GM21528 (cell line): ENCODE data around the gene IGFBPL1.
"Not testable (repeated sequence)": the region's sequence is repeated elsewhere in the genome, so short reads cannot be mapped to it uniquely, and the experiment has no call there.

Experiments
- ATAC-seq: cut with Tn5 transposase; IDR thresholded peaks from one replicate; pipeline ENCODE4 v1.9.1; 2021; ENCODE audit warnings: mild to moderate bottlenecking, moderate library complexity; ENCODE audit not compliant: unreplicated experiment, low FRiP score

IGFBPL1 gene

GRCh38 chr9:38401994-38402393, 22.3 kb downstream of the IGFBPL1 start:
- ATAC-seq, result no peak

GRCh38 chr9:38399191-38399590, 25.1 kb downstream of the IGFBPL1 start:
- not testable (repeated sequence) for ATAC-seq

- ATAC-seq, result no peak
Measured at GRCh38 chr9:38396371-38396671, 27.9 kb downstream of the IGFBPL1 start.

GRCh38 chr9:38395653-38396370, 28.4 kb downstream of the IGFBPL1 start:
- ATAC-seq, result no peak

GRCh38 chr9:38394416-38394815, 29.8 kb downstream of the IGFBPL1 start:
- ATAC-seq, result no peak

- ATAC-seq, result peak; percentile 6
Measured at GRCh38 chr9:38393128-38393796, 31.0 kb downstream of the IGFBPL1 start.

GRCh38 chr9:38392235-38393127, 31.8 kb downstream of the IGFBPL1 start, which contains the start of gene ALDH1B1:
Gene ALDH1B1 (plus strand): TSS chr9:38392702. CDS start chr9:38395749, 3,047 bp downstream.
- peak; percentile 99 for ATAC-seq

- no peak for ATAC-seq
Measured at GRCh38 chr9:38391278-38392118, 32.8 kb downstream of the IGFBPL1 start.

- no peak for ATAC-seq
Measured at GRCh38 chr9:38390851-38391250, 33.4 kb downstream of the IGFBPL1 start.

GRCh38 chr9:38390442-38390841, 33.8 kb downstream of the IGFBPL1 start:
- ATAC-seq, result no peak

- no peak for ATAC-seq
Measured at GRCh38 chr9:38389313-38389712, 34.9 kb downstream of the IGFBPL1 start.

GRCh38 chr9:38388283-38389223, 35.7 kb downstream of the IGFBPL1 start:
- no peak for ATAC-seq

GRCh38 chr9:38387751-38388150, 36.5 kb downstream of the IGFBPL1 start:
- no peak for ATAC-seq

GRCh38 chr9:38387066-38387465, 37.2 kb downstream of the IGFBPL1 start:
- ATAC-seq, result no peak

GRCh38 chr9:38386319-38386895, 37.8 kb downstream of the IGFBPL1 start:
- no peak for ATAC-seq

- no peak for ATAC-seq
Measured at GRCh38 chr9:38385896-38386295, 38.4 kb downstream of the IGFBPL1 start.

GRCh38 chr9:38384990-38385848, 39.0 kb downstream of the IGFBPL1 start:
- no peak for ATAC-seq

GRCh38 chr9:38382141-38382540, 42.1 kb downstream of the IGFBPL1 start:
- no peak for ATAC-seq
